Uterus (tissue), 2 donors: ENCODE measurements around the gene KCNT2.

Source experiments
- POLR2A ChIP-seq, 2 donors: fragments of 450-650 bp; IDR thresholded peaks; one replicate each; pipeline ENCODE4 v1.6.1; 2016; ENCODE audit warnings: antibody characterized with exemption in 2 of 2, mild to moderate bottlenecking in 1 of 2, moderate library complexity in 1 of 2
- TF ChIP-seq, protein P1 (sequence below), 4 experiments: fragments of 200-600 bp in 2 of 4; fragments of 450-650 bp in 2 of 4; sonication (generic) in 2 of 4; IDR thresholded peaks; one replicate each; pipeline ENCODE4 v1.5.1; 2016 to 2019; ENCODE audit warnings: antibody characterized with exemption in 4 of 4, mild to moderate bottlenecking in 2 of 4, moderate library complexity in 1 of 4

DNA sequence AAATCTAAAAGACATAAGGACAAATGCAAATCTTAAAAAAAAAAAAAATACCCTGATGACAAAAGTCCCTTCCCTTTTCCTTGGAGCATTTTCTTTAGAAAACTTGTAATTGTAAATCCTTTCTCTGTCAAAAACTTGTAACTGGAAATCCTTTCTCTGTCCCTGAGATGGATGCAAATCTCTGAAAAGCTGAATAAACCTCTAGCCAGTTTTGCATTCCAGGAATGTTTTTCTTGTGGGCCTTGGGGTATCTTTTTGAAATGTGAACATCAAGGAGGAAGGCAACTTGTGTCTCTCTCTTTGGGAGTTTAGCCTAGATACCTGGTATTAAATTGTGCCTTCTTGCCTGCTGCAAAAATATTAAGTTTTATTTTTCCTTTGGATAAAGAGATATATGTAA is 305.3 kb downstream of the KCNT2 start:
- TF ChIP-seq, protein P1, sequence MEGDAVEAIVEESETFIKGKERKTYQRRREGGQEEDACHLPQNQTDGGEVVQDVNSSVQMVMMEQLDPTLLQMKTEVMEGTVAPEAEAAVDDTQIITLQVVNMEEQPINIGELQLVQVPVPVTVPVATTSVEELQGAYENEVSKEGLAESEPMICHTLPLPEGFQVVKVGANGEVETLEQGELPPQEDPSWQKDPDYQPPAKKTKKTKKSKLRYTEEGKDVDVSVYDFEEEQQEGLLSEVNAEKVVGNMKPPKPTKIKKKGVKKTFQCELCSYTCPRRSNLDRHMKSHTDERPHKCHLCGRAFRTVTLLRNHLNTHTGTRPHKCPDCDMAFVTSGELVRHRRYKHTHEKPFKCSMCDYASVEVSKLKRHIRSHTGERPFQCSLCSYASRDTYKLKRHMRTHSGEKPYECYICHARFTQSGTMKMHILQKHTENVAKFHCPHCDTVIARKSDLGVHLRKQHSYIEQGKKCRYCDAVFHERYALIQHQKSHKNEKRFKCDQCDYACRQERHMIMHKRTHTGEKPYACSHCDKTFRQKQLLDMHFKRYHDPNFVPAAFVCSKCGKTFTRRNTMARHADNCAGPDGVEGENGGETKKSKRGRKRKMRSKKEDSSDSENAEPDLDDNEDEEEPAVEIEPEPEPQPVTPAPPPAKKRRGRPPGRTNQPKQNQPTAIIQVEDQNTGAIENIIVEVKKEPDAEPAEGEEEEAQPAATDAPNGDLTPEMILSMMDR (IDR thresholded peaks at IDR 0.05) = no peak
- TF ChIP-seq POLR2A (IDR thresholded peaks at IDR 0.05) = no peak
